Activated CD4-positive, alpha-beta T cell treated with anti-CD3 and anti-CD28 coated beads, Interleukin-2, amount 50 U/mL, for 16 hours (primary cell): ENCODE measurements around the gene RASA2.

ENCODE experiments used
- DNase-seq: peaks from one replicate; pipeline ENCODE4 v3.0.0-alpha.2; 2020

RASA2 gene

DNA sequence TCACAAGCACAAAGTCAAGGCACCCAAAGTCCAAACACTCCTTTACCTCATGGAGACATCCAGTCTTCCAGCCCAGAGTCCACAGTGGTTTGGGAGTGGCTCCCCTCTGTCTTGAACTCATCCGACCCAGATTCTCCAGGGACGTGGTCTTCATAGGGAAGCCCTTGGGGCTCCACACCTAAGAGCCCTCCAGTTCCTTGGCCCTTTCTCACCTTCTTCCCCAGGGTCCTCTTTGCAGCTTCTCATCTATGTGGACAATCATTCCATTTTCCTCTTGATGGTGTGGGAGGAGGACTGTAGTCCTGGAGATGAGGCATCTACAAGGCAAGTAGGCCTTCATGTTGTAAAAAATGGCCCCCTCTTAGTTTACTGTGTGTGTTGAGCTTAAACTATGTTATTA is 164.0 kb downstream of the RASA2 start:
- no peak for DNase-seq

- no peak for DNase-seq
Measured at GRCh38 chr3:141651409-141651808, 164.6 kb downstream of the RASA2 start.

DNA sequence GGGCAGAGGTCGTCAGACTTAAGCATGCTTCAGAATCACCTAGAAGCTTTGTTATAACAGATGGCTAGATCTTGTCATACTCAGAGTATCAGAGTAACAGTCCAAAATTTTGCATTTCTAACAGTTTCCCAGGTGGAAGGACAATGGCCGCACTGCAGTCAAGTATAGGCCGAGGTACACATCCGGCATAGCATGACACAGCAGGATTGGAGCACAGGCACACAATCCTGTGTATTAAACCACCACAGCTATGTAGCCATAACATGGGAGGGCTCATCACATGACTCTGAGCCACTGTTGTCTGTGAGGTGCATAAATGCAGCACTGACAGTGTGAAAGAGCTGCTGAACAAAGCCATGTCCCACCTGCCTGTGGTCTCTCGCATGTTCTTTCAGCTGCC is 165.5 kb downstream of the RASA2 start:
- DNase-seq = no peak

GRCh38 chr3:141653847-141654246 is 167.0 kb downstream of the RASA2 start:
- no peak for DNase-seq

DNA sequence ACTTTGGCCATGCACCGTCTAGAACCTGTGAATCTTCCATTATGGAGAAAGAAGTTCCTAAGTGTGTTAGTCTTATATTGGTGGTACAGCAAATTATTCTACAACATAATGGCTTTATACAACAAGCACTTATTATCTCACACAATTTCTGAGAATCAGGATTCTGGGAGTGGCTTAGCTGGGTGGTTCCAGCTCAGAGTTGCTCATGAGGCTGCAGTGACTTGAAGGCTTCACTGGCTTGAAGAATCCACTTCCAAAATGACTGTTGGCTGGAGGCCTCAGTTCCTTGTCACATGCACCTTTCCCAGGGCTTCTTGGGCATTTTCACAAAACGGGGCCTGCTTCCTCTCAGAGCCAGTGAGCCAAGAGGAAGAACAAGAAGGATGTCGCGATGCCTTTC is 169.0 kb downstream of the RASA2 start:
- no peak for DNase-seq

DNA sequence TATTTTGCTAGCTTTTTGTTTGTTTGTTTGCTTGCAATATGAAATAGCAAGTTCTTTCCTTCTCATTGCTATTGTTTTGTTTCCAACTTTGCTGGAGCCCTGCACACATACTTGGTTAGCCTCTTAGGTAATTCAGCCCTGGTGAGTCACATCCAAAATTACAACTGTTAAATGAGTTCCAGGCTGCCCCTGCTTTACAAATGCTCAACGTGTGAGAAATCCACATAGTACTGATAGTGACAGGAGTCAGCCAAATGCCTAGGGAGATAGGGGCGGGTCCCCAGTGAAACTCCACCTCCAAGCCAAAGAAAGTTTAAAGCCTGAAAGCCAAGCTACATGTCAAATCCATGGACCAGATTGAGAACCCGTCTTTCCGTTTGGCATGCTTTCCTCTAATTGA is 169.9 kb downstream of the RASA2 start:
- no peak for DNase-seq

DNA sequence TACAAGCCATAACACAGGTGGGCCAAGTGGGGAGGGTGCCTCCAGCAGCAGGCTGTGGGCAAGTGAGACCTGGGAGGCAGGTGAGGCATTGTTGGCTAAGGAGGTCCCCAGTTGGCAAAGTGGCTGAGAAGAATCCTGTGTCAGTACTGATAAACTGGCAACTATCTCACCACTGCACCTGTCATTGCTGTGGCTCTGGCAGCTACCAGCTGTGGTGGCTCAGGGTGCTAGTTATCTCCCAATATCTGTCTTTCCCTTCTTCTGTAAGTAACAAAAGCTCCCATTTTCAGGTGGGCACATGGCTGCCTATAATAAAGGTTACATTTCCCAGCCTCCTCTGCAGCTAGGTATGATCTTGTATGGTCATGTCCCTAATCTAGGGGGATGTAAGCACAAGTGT is 170.7 kb downstream of the RASA2 start:
- DNase-seq = no peak

- DNase-seq = no peak
Measured at GRCh38 chr3:141659821-141660613, 173.2 kb downstream of the RASA2 start.

GRCh38 chr3:141660614-141660947 is 173.8 kb downstream of the RASA2 start:
- no peak for DNase-seq

DNA sequence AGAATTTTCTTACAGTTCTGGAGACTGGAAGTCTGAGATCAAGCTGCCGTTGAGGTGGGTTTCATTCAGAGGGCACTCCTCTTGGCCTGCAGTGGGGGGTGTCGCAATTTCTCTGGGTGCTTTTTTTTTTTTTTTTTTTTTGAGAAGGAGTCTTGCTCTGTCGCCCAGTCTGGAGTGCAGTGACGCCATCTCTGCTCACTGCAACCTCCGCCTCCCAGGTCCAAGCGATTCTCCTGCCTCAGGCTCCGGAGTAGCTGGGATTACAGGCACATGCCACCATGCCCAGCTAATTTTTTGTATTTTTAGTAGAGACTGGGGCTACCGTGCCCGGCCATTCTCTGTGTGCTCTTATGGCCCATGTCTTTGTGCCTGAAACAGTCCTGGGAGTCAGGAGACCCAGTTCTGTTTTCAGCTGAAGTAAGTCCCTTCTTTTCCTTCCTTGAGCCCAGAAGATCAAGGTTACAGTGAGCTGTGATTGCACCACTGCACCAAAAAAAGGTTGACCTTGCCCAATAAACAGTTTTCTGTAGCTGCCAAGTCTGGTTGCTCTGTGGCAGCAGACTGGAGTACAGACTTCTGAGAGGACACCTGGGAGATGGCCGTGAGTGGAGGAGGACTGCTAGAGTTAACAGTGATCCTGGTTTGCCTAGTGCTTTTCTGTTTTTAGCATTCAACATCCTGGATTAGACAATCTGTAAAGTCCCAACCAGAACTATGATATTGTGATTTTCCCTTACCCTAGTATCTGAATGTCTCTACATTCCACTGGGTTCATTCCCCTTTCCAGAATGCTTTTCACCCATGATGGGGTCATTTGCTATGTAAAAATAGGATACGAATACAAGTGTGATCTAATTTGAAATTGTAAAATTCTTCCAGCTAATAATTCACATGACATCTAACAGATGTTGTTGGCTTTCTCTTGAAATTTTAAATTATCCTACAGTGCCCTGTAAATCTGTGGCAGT is 174.7 kb downstream of the RASA2 start:
- no peak for DNase-seq

DNA sequence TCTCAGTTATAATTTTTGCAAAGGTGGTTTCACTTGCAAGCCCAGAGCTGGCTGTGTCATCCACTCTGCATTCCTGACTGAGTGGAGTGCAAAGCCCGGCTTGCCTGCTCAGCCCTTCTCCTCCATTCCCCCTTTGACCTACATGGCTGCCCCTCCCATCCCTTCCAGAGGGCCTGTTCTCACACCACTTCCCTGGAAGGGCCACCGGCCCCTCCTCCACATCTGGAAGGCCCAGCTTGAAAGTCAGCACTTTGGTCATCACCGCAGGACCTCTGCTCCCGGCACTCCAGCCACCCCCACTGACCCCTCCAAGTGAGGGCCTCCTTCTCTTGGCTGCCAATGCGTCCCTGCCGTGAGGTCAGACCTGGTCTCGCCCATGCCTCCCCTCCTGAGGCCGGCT is 177.2 kb downstream of the RASA2 start:
- no peak for DNase-seq
